Ovary (tissue), 3 donors: ENCODE results near the gene FYCO1.

Source experiments
- POLR2A ChIP-seq: fragments of 450-650 bp; IDR thresholded peaks from one replicate; pipeline ENCODE4 v1.6.1; 2017; ENCODE audit warnings: antibody characterized with exemption, mild to moderate bottlenecking, moderate library complexity
- TF ChIP-seq, protein P1 (sequence below), 3 donors: fragments of 450-650 bp in 2 of 3; fragments of 200-600 bp in 1 of 3; IDR thresholded peaks; one replicate each; pipeline versions ENCODE4 v1.5.1 to v1.8.0; 2016 to 2022; ENCODE audit warnings: antibody characterized with exemption in 3 of 3, mild to moderate bottlenecking in 1 of 3
- donor health status: DM: no; HTN: no; CAD: no.

DNA sequence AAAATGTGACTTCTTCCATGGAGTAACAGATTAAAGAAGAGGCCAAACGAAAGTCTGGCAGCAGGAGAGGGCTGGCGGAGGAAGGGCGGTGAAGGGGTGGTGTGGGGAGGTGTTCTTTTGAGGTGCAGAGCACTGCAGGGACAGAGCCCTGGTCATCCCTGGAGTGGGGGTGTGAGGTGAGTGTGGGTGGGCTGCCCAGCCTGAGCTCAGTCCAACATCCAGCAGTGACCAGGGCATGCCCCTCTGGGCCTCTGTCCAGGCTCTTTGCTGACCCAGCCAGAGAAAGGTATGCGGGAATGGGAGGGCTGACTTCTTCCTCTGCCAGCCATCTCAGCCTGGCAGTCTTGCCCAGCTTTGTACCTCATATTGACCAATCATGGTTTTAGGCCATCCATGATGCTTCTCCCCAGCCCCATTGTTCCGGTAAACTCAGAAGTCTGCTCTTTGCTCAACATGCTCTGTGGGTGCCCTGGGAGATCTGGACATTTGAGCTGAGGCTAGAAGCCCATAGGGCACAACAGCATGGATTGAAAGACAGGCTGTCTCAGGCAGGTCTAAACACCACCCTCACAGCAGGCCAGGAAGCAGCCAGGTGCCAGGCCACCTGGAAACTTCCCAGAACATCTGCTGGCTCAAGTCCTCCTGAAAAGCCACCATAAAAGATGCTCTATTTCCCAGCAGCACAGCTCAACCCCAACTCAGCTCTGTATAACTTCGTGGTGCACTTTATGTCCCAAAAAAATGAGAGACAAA lies 78.3 kb downstream of the FYCO1 start:
- TF ChIP-seq POLR2A = no peak
- TF ChIP-seq, protein P1, sequence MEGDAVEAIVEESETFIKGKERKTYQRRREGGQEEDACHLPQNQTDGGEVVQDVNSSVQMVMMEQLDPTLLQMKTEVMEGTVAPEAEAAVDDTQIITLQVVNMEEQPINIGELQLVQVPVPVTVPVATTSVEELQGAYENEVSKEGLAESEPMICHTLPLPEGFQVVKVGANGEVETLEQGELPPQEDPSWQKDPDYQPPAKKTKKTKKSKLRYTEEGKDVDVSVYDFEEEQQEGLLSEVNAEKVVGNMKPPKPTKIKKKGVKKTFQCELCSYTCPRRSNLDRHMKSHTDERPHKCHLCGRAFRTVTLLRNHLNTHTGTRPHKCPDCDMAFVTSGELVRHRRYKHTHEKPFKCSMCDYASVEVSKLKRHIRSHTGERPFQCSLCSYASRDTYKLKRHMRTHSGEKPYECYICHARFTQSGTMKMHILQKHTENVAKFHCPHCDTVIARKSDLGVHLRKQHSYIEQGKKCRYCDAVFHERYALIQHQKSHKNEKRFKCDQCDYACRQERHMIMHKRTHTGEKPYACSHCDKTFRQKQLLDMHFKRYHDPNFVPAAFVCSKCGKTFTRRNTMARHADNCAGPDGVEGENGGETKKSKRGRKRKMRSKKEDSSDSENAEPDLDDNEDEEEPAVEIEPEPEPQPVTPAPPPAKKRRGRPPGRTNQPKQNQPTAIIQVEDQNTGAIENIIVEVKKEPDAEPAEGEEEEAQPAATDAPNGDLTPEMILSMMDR (IDR thresholded peaks at IDR 0.05) = no peak
